ENCODE measurements around the gene XCR1.
"Not testable (repeated sequence)": the region's sequence is repeated elsewhere in the genome, so short reads cannot be mapped to it uniquely, and the experiment has no call there.

XCR1 gene

DNA sequence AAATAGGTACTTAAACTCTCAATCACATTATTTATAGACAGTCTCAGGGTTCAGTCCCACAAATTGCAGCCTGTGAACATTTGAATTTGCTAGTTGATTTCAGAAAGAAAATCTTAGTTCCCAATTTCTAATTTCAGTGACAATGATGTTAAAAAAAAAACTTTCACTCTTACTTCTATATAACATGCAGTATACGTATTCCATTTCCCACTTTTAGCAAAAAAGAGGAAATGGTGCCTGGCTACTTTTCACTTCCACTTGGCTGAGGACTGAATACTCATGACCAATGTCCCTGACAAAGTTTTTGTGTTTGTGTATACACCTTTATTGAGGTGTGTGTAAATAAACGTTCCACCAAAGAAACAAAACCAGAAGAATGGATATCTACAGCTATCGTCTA, 32.1 kb upstream of the XCR1 start:
- peak; percentile 35 for DNase-seq (ENCODE audit: low read depth)
- TF ChIP-seq, protein P1, sequence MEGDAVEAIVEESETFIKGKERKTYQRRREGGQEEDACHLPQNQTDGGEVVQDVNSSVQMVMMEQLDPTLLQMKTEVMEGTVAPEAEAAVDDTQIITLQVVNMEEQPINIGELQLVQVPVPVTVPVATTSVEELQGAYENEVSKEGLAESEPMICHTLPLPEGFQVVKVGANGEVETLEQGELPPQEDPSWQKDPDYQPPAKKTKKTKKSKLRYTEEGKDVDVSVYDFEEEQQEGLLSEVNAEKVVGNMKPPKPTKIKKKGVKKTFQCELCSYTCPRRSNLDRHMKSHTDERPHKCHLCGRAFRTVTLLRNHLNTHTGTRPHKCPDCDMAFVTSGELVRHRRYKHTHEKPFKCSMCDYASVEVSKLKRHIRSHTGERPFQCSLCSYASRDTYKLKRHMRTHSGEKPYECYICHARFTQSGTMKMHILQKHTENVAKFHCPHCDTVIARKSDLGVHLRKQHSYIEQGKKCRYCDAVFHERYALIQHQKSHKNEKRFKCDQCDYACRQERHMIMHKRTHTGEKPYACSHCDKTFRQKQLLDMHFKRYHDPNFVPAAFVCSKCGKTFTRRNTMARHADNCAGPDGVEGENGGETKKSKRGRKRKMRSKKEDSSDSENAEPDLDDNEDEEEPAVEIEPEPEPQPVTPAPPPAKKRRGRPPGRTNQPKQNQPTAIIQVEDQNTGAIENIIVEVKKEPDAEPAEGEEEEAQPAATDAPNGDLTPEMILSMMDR (IDR thresholded peaks at IDR 0.05; ENCODE audit: insufficient read depth, low read depth, low read length, missing control alignments) = no peak
- no peak overlapping the region for H3K4me3 ChIP-seq (ENCODE audit: low read depth, low read length)

DNA sequence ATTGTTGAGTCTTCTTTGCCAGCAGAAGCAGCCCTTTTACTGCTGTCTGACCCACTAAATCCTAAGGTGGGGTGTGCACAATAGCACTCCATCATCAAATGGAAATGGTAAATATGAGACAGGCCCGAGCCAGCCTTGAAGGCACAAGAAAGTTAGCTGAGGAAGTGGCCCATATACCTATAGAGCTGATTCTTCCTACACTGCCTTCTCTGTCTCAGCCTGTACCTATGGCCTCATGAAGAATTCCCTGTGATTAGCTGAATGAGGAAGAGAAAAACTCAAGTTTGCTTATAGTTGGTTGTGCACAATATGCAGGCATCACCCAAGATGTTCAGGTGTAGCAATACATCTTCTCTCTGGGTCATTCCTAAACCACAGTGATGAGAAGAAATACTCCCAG, 31.7 kb upstream of the XCR1 start:
- TF ChIP-seq, protein P1 (IDR thresholded peaks at IDR 0.05; ENCODE audit: insufficient read depth, low read depth, low read length, missing control alignments) = no peak
- H3K4me3 ChIP-seq (ENCODE audit: low read depth, low read length) = no peak overlapping the region

DNA sequence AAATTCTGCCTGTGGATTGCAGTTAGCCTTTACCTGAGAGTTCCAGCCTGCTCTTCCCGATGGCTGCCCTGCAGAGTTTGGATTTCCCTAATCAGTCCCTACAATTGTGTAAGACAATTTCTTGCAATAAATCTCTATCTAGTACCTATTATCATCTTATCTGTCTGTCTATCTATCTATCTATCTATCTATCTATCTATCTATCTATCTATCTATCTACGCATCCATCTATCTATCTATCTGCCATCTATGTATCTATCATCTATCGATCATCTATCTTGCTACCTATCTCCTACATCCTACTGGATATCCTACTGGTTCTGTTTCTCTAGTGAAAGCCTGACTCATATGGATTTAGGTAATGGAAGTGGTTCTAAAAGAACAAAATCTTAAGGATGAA, 30.4 kb upstream of the XCR1 start:
- TF ChIP-seq, protein P1 (IDR thresholded peaks at IDR 0.05; ENCODE audit: insufficient read depth, low read depth, low read length, missing control alignments) = no peak
- no peak overlapping the region for H3K4me3 ChIP-seq (ENCODE audit: low read depth, low read length)
- DNase-seq (ENCODE audit: low read depth) = no peak

More for the DNA sequence above, 31.7 kb upstream of the XCR1 start:
- DNase-seq (ENCODE audit: low read depth) = no peak

DNA sequence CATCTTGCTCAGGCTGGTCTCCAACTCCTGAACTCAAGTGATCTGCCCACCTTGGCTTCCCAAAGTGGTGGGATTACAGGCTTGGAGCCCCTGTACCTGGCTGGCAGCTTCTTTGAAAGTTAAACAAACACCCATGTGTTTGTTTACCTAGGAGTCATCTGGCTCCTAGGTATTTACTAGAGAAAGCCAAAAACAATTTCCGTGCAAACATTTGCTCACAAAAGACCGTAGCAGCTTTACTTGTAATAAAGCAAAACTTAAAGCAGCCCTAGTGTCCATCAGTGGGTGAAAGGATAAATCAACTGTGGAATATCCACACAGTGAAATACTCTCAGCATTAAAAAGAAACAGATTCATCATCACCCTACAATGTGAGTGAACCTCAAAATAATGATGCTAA, 29.4 kb upstream of the XCR1 start:
- no peak for DNase-seq (ENCODE audit: low read depth)
- TF ChIP-seq, protein P1 (IDR thresholded peaks at IDR 0.05; ENCODE audit: insufficient read depth, low read depth, low read length, missing control alignments) = no peak

DNA sequence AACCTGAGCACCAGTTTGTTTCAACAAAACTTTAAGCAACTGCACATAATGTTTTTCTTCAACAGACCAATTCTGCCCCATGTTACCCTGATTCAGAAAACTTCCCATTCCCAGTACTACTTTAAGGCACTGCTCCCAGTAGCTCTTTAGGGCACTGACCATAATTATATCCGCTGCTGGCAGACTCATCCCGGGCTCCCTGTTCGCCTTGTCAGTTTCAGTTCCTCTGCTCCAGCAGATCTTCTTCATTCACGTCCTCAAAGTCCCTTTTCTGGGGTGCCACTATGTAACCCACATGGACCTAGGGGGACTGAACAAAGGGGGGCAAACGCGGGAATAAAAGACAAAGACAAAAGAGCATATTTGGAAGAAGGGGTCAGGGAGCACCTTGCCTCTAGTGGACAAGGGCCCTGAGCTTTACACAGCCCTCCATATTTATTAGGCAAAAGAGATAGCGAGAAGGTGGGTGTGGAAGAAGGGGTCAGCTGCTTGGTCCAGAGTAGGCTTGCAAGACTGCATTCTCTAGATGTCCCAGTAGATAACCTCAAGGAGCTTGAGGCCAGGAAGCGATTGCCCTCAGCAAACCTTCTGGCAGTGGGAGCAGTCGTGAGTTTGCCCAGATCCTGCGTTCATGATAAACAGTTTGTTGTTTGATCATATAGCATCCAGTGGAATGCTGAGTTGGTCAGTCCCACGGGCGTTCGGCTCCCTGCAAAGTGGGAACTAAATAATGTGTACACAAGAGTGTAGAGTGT, 26.7 kb upstream of the XCR1 start:
- DNase-seq (ENCODE audit: low read depth); H3K4me3 ChIP-seq (ENCODE audit: low read depth, low read length): not testable (repeated sequence)

More for the DNA sequence above, 29.4 kb upstream of the XCR1 start:
- no peak overlapping the region for H3K4me3 ChIP-seq (ENCODE audit: low read depth, low read length)

DNA sequence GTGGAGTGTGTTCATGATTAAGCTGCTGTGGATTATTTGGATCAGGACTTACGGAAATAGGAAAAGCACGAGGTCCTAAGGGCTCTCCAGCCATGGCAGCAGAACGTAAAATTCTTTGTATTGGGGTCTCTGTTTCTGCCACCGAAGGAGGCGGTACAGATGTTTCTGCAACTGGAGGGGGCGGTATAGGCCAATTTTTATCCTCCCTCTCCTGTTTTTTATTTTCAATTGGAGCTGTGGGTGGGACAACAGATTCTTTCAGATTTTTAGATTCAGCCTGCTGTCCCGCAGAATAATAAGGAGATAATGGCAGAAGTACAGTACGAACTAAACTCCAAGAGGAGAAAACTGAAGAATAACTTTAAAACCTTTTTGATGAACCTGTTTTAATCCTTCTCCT, 26.0 kb upstream of the XCR1 start:
- DNase-seq (ENCODE audit: low read depth); H3K4me3 ChIP-seq (ENCODE audit: low read depth, low read length): not testable (repeated sequence)

DNA sequence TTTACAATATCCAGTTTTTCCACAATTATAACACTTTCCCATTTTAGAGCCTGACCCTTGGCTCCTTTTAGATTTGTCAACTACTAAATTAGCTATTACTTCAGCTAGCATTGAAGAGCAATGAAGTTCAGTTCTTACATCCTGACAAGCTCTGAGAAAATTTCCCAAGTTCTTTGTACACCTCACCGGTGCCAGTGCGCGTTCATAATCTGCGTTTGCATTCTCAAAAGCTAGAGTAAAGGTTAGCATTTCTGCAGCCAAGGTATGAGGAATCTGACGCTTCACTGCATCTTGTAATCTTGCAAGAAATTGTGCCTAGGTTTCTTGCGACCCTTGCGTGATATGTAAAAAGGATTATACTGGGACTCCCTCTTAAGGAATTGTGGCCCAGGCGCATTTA, 25.2 kb upstream of the XCR1 start:
- H3K4me3 ChIP-seq (ENCODE audit: low read depth, low read length) = no peak overlapping the region
- TF ChIP-seq, protein P1 (IDR thresholded peaks at IDR 0.05; ENCODE audit: insufficient read depth, low read depth, low read length, missing control alignments) = no peak
- DNase-seq (ENCODE audit: low read depth) = no peak

DNA sequence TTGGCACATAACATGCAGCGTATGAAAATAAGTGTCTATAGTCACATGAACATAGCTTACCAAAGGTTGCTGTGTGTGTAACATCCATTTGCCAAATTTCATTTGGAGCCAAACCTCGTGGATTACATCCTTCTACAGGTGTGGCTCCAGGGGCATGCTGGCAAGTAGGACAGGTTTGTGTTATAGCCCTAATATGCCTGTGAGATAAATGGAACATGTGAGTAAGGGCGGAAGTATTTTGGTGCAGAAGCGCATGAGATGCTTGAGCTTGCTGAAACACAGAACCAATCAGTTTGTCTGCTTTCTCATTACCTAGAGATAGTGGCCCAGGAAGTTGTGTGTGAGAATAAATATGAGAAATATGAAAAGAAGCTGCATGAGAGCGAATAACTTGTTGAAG, 21.8 kb upstream of the XCR1 start:
- no peak overlapping the region for H3K4me3 ChIP-seq (ENCODE audit: low read depth, low read length)
- TF ChIP-seq, protein P1 (IDR thresholded peaks at IDR 0.05; ENCODE audit: insufficient read depth, low read depth, low read length, missing control alignments) = no peak
- no peak for DNase-seq (ENCODE audit: low read depth)

DNA sequence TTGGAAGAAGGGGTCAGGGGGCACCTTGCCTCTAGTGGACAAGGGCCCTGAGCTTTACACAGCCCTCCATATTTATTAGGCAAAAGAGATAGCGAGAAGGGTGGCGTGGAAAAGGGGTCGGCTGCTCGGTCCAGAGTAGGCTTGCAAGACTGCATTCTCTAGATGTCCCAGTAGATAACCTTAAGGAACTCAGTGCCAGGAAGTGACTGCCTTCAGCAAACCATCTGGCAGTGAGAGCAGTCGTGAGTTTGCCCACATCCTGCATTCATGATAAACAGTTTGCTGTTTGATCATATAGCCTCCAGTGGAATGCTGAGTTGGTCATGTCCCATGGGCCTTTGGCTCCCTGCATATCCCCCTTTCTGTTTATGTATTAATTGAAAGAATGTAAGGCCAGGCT, 18.9 kb upstream of the XCR1 start:
- not testable (repeated sequence) for H3K4me3 ChIP-seq (ENCODE audit: low read depth, low read length); DNase-seq (ENCODE audit: low read depth)
